Stimulated activated CD4-positive, alpha-beta T cell treated with anti-CD3 and anti-CD28 coated beads, Interleukin-4, amount 100 ng/mL, for 48 hours (primary cell): ENCODE results near the gene PPTC7.
"Not testable (repeated sequence)": the region's sequence is repeated elsewhere in the genome, so short reads cannot be mapped to it uniquely, and the experiment has no call there.

ENCODE experiments used
- DNase-seq, 2 donors: peaks; one replicate each; pipeline ENCODE4 v3.0.0-alpha.2; 2020; ENCODE audit warnings: low read depth in 2 of 2

Gene PPTC7

GRCh38 chr12:110585231-110585799 is 2.2 kb upstream of the PPTC7 start:
- no peak for DNase-seq

GRCh38 chr12:110582276-110583136 is 612 bp downstream of the PPTC7 start:
- DNase-seq = peak; percentile 56 to 74

- no peak for DNase-seq
Observed at GRCh38 chr12:110581931-110582275, 1.2 kb downstream of the PPTC7 start.

- no peak for DNase-seq
Observed at GRCh38 chr12:110579535-110580253, 3.4 kb downstream of the PPTC7 start.

GRCh38 chr12:110578694-110579534 is 4.2 kb downstream of the PPTC7 start:
- no peak for DNase-seq

- DNase-seq = no peak
Observed at GRCh38 chr12:110577864-110578693, 5.0 kb downstream of the PPTC7 start.

- no peak for DNase-seq
Observed at GRCh38 chr12:110576504-110576903, 6.6 kb downstream of the PPTC7 start.

GRCh38 chr12:110575326-110575725 is 7.8 kb downstream of the PPTC7 start:
- DNase-seq = no peak

GRCh38 chr12:110574717-110575230 is 8.3 kb downstream of the PPTC7 start:
- DNase-seq = not testable (repeated sequence)

- DNase-seq = no peak
Observed at GRCh38 chr12:110574044-110574443, 9.1 kb downstream of the PPTC7 start.

- not testable (repeated sequence) for DNase-seq
Observed at GRCh38 chr12:110570798-110571197, 12.3 kb downstream of the PPTC7 start.

- DNase-seq = not testable (repeated sequence)
Observed at GRCh38 chr12:110569838-110570237, 13.3 kb downstream of the PPTC7 start.

- DNase-seq = no peak
Observed at GRCh38 chr12:110568752-110569151, 14.4 kb downstream of the PPTC7 start.

- no peak for DNase-seq
Observed at GRCh38 chr12:110566993-110567392, 16.1 kb downstream of the PPTC7 start.

- DNase-seq = no peak
Observed at GRCh38 chr12:110565894-110566871, 16.9 kb downstream of the PPTC7 start.

- DNase-seq = no peak
Observed at GRCh38 chr12:110564471-110564991, 18.6 kb downstream of the PPTC7 start.

- DNase-seq = no peak
Observed at GRCh38 chr12:110563702-110564470, 19.2 kb downstream of the PPTC7 start.

- DNase-seq = not testable (repeated sequence)
Observed at GRCh38 chr12:110562386-110562785, 20.7 kb downstream of the PPTC7 start.
